ENCODE data around the gene C11orf68. TPM values are rescaled to one million over a fixed set of nuclear protein-coding genes. Genes with fewer than 3 reads are reported as not detected.

Gene C11orf68
- total RNA-seq, 1 experiment from 2014 or later, result 48.0 TPM

DNA sequence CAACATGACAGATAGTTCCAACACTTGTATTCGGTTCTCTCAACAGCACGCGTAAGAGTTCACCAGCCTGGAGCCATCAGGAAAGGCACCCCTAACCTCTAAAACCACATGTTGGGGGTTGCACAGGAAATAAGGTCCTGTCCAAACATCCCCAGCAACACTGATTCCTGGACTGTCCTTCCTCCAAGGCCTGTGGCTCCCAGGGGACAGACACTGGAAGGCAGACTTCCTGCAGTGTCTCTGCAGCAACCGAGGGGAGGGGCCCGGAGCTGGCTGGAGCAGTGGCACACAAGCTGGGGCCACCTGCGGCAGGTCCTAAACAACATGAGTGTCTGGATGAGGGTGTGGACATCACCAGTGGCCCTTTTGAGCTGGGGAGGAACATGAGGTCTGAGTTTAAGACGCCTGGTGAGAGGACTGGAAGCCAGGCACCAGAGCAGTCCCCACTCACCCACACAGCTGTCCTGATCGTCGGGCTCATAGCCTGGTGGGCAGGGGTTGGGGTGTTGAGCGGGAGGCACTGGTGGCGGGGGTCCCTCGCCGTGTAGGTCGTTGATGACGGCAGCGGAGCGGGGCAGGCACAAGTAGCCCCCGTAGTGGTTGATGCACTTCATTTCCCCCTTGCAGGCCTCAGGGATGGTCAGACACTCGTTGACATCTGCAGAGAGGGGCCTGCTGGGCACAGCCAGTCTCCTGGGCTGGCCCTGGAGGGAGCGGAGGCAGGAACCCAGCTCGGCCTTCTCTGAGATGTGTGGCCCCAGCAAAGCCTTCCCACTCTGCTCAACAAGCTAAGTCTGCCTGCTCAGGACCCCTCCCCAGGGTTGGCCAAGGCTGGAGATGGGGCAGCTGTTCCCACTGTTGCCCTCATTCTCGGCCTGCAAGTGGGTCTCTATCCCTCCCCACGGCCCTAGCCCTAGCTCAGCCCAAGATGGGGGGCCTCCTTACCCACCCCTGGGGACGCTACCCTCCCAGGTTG, 47.9 kb downstream of the C11orf68 start:
- CTCF ChIA-PET, result interaction anchor here (1.3 to 4.5 kb wide), 4 partner anchors 11 to 174 kb away, joined by 4 to 41 read pairs (median 11); partner anchors contain the start of gene MUS81
- Mint-ChIP-seq H3K4me1 (ENCODE audit: insufficient read depth, unreplicated experiment) (peaks cover 7% of the 10 kb centered on the region), H3K36me3 (ENCODE audit: insufficient read depth, unreplicated experiment) (peaks cover 8% of the 10 kb centered on the region), H3K27ac (ENCODE audit: low read depth, unreplicated experiment) (no peak overlapping the region), H3K4me3 (ENCODE audit: unreplicated experiment) (no peak overlapping the region), H3K9me3 (ENCODE audit: unreplicated experiment) (no peaks in the 10 kb centered on the region), H3K27me3 (ENCODE audit: insufficient read depth, unreplicated experiment) (no peaks in the 10 kb centered on the region)
- no TSS peak for BruUV-seq (replicated peaks)
- POLR2A ChIA-PET, result interaction anchor here (0.7 to 4.6 kb wide), 7 partner anchors 11 to 268 kb away, joined by 3 to 57 read pairs (median 4); partner anchors contain the start of genes CCDC85B, CFL1, FIBP and MUS81
- TF ChIP-seq, protein P1, sequence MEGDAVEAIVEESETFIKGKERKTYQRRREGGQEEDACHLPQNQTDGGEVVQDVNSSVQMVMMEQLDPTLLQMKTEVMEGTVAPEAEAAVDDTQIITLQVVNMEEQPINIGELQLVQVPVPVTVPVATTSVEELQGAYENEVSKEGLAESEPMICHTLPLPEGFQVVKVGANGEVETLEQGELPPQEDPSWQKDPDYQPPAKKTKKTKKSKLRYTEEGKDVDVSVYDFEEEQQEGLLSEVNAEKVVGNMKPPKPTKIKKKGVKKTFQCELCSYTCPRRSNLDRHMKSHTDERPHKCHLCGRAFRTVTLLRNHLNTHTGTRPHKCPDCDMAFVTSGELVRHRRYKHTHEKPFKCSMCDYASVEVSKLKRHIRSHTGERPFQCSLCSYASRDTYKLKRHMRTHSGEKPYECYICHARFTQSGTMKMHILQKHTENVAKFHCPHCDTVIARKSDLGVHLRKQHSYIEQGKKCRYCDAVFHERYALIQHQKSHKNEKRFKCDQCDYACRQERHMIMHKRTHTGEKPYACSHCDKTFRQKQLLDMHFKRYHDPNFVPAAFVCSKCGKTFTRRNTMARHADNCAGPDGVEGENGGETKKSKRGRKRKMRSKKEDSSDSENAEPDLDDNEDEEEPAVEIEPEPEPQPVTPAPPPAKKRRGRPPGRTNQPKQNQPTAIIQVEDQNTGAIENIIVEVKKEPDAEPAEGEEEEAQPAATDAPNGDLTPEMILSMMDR (IDR thresholded peaks at IDR 0.05; ENCODE audit: unreplicated experiment), result no peak
- intact Hi-C loops (cut with micrococcal nuclease), result no loop called here
- no peak for DNase-seq (ENCODE audit: unreplicated experiment)

DNA sequence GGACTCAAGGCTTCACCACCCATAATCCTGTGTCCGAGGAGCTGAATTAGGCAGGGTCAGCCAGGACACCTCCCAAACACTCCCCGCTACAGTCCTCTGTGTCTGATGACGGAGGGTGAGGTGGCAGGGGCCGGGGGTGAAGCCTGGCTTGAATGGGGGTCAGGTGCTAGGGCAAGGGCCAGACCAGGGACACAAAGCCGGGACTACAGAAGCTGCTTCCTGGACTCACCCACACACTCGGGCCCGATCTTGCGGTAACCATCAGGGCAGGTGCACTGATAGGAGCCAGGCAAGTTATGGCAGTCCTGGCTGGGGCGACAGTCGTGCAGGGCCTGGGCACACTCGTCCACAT, 48.6 kb downstream of the C11orf68 start:
- CTCF ChIA-PET, result interaction anchor here (0.8 to 4.5 kb wide), 3 partner anchors 10 to 175 kb away, joined by 3 to 41 read pairs (median 7); partner anchors contain the start of gene MUS81
- no peaks in the 10 kb centered on the region for H3K9me3 Mint-ChIP-seq (ENCODE audit: unreplicated experiment)

DNA sequence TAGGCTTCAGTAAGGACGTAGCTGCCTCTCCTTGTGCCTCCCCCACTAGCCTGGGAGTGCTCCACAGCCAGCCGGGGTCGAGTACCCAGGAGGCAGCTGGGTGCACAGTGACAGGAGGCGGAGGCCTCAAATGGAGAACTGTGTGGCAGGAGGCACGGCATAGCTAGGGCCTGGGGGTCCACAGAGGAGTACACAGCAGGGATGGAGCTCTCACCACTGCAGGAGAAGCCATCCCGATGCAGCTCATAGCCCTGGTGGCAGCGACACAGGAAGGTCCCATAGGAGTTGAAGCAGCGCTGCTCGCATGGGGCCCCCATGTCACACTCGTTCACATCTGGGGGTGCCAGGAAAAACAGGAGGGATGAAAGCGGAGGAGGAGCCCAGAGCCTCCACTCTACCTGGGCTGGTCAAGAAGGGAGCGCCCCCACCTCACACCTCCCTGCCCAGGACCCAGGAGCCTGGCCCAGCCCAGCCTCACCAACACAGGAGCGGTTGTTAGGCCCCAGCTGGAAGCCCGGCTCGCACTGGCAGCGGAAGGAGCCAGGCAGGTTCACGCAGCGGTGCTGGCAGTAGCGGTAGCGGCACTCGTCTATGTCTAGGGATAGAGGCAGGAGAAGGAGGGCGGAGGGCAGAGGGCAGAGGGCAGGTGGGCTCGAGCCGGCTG, 49.1 kb downstream of the C11orf68 start:
- Mint-ChIP-seq H3K4me1 (ENCODE audit: insufficient read depth, unreplicated experiment) (peaks cover 7% of the 10 kb centered on the region), H3K9me3 (ENCODE audit: unreplicated experiment) (no peaks in the 10 kb centered on the region), H3K4me3 (ENCODE audit: unreplicated experiment) (no peak overlapping the region), H3K36me3 (ENCODE audit: insufficient read depth, unreplicated experiment) (peaks cover 20% of the 10 kb centered on the region), H3K27me3 (ENCODE audit: insufficient read depth, unreplicated experiment) (no peaks in the 10 kb centered on the region), H3K27ac (ENCODE audit: low read depth, unreplicated experiment) (no peak overlapping the region)
- TF ChIP-seq, protein P1 (IDR thresholded peaks at IDR 0.05; ENCODE audit: unreplicated experiment), result no peak
- ChIA-PET POLR2A (interaction anchor here (1.2 to 4.6 kb wide), 5 partner anchors 10 to 286 kb away, joined by 3 to 57 read pairs (median 4); partner anchors contain the start of genes CCDC85B, CFL1, FIBP and MUS81), CTCF (interaction anchor here (0.8 to 4.5 kb wide), 4 partner anchors 10 to 153 kb away, joined by 3 to 41 read pairs (median 4); partner anchors contain the start of gene MUS81)
- BruUV-seq (replicated peaks), result no TSS peak
- intact Hi-C loops (cut with micrococcal nuclease), result no loop called here
- no peak for DNase-seq (ENCODE audit: unreplicated experiment)

More for the DNA sequence above, 48.6 kb downstream of the C11orf68 start:
- Mint-ChIP-seq H3K4me3 (ENCODE audit: unreplicated experiment) (no peak overlapping the region), H3K4me1 (ENCODE audit: insufficient read depth, unreplicated experiment) (peaks cover 7% of the 10 kb centered on the region), H3K36me3 (ENCODE audit: insufficient read depth, unreplicated experiment) (peaks cover 15% of the 10 kb centered on the region), H3K27ac (ENCODE audit: low read depth, unreplicated experiment) (no peak overlapping the region), H3K27me3 (ENCODE audit: insufficient read depth, unreplicated experiment) (no peaks in the 10 kb centered on the region)
- intact Hi-C loops (cut with micrococcal nuclease), result no loop called here
- no peak for DNase-seq (ENCODE audit: unreplicated experiment)
- BruUV-seq (replicated peaks), result no TSS peak
- TF ChIP-seq, protein P1 (IDR thresholded peaks at IDR 0.05; ENCODE audit: unreplicated experiment), result no peak
- POLR2A ChIA-PET, result interaction anchor here (1.2 to 4.6 kb wide), 4 partner anchors 11 to 286 kb away, joined by 3 to 57 read pairs (median 15); partner anchors contain the start of genes CCDC85B, CFL1, FIBP and MUS81
